Measurements from ENCODE around the gene SNCAIP.

SNCAIP gene

DNA sequence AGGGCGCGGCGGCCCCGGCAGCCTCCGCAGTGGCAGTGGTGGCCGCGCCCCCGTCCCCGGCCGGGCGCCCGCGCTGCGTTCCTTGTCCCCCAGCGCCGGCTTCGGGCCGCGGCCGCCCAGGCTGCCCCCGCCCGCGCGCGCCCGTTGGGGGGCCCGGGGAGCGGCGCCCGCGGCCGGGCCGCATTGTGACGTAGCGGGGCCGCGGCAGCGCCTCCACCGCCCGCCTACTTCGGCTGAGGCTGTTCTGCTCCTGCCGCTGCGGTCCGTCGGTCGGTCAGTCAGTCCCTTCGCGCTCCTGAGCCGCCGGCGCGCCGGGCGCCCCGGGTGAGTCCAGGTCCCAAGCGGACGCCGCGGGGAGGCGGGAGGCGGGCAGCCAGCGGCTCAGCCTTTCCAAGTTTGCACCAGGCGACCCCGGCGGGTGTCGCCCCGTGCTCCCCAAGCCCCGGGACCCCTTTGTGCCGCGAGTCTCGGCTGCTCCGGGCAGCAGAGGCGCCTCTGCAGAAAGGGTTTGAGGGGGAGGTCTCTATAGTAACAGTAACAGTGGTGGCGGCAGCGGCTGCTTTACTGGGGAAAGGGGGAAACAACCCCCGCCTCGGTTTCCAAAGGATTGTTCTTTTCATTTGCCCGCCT lies at the start of gene SNCAIP:
SNCAIP (plus strand) TSS at position 277 of the 630 bp plus-strand sequence. CDS start 78,898 bp downstream, outside the sequence.
- Histone ChIP-seq H4K20me1 (ENCODE audit: insufficient read depth, low read length) (no peaks in the 10 kb centered on the region), H3K9me3 (ENCODE audit: low read length) (no peaks in the 10 kb centered on the region), H3K9me2 (ENCODE audit: low read depth, low read length) (no peaks in the 10 kb centered on the region), H3K27ac (ENCODE audit: low read depth, low read length, poor library complexity, severe bottlenecking) (no peak within 1 kb of the TSS), H3K36me3 (ENCODE audit: insufficient read depth, low read length) (no peaks in the 10 kb centered on the region), H3F3A (ENCODE audit: insufficient read depth, low read length) (no peaks in the 10 kb centered on the region), H3K4me2 (ENCODE audit: low read length) (no peak within 1 kb of the TSS), H3K4me1 (ENCODE audit: insufficient read depth, low read length, severe bottlenecking) (peaks cover 13% of the 10 kb centered on the region), H2AFZ (ENCODE audit: low read length) (no peak within 1 kb of the TSS), H3K27me3 (ENCODE audit: insufficient read depth, low read length) (no peaks in the 10 kb centered on the region), H3K9ac (ENCODE audit: low read length) (no peak within 1 kb of the TSS), H3K4me3 (ENCODE audit: low read depth, low read length, poor library complexity, severe bottlenecking) (no peak within 1 kb of the TSS), H3K79me2 (ENCODE audit: insufficient read depth, low read length) (no peaks in the 10 kb centered on the region)
- TF ChIP-seq, protein P1, sequence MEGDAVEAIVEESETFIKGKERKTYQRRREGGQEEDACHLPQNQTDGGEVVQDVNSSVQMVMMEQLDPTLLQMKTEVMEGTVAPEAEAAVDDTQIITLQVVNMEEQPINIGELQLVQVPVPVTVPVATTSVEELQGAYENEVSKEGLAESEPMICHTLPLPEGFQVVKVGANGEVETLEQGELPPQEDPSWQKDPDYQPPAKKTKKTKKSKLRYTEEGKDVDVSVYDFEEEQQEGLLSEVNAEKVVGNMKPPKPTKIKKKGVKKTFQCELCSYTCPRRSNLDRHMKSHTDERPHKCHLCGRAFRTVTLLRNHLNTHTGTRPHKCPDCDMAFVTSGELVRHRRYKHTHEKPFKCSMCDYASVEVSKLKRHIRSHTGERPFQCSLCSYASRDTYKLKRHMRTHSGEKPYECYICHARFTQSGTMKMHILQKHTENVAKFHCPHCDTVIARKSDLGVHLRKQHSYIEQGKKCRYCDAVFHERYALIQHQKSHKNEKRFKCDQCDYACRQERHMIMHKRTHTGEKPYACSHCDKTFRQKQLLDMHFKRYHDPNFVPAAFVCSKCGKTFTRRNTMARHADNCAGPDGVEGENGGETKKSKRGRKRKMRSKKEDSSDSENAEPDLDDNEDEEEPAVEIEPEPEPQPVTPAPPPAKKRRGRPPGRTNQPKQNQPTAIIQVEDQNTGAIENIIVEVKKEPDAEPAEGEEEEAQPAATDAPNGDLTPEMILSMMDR (IDR thresholded peaks at IDR 0.05; ENCODE audit: low read length) = no peak
- no peak for TF ChIP-seq EZH2 (IDR thresholded peaks at IDR 0.05; ENCODE audit: borderline replicate concordance, low read length)

GRCh38 chr5:122263352-122264030 lies 48.5 kb upstream of the SNCAIP start:
- H3K4me2 ChIP-seq (ENCODE audit: low read length) = no peak overlapping the region
- no peaks in the 10 kb centered on the region for H3K9me3 ChIP-seq (ENCODE audit: low read length)
- no peaks in the 10 kb centered on the region for H3K9me2 ChIP-seq (ENCODE audit: low read depth, low read length)
- no peak for TF ChIP-seq EZH2 (IDR thresholded peaks at IDR 0.05; ENCODE audit: borderline replicate concordance, low read length)
- TF ChIP-seq, protein P1 (IDR thresholded peaks at IDR 0.05; ENCODE audit: low read length) = no peak
- H3K36me3 ChIP-seq (ENCODE audit: insufficient read depth, low read length) = no peaks in the 10 kb centered on the region
- H3F3A ChIP-seq (ENCODE audit: insufficient read depth, low read length) = no peaks in the 10 kb centered on the region
- no peaks in the 10 kb centered on the region for H3K27me3 ChIP-seq (ENCODE audit: insufficient read depth, low read length)
- no peak overlapping the region for H3K27ac ChIP-seq (ENCODE audit: low read depth, low read length, poor library complexity, severe bottlenecking)
- no peaks in the 10 kb centered on the region for H3K4me1 ChIP-seq (ENCODE audit: insufficient read depth, low read length, severe bottlenecking)
- no peak overlapping the region for H3K9ac ChIP-seq (ENCODE audit: low read length)
- no peaks in the 10 kb centered on the region for H3K79me2 ChIP-seq (ENCODE audit: insufficient read depth, low read length)
- no peak overlapping the region for H2AFZ ChIP-seq (ENCODE audit: low read length)
- H4K20me1 ChIP-seq (ENCODE audit: insufficient read depth, low read length) = no peaks in the 10 kb centered on the region
- H3K4me3 ChIP-seq (ENCODE audit: low read depth, low read length, poor library complexity, severe bottlenecking) = no peak overlapping the region

DNA sequence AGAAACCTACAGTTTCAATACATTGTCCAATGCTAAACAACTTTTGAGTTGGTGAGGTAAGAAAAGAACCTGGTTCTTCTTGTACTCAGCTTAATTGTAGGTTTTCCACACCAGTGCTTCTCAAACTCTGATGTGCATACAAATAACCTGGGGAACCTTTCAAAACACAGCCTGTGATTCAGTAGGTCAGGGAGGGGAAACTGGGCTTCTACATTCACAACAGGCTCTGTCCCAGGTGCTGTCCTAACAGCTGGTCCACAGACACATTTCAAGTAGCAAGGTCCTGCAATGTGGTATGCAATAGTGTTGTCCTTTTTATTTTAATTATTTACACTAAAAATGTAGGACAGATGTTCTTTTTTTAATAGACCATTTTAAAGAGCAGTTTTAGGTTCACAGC lies 47.4 kb upstream of the SNCAIP start:
- H2AFZ ChIP-seq (ENCODE audit: low read length) = no peak overlapping the region
- H4K20me1 ChIP-seq (ENCODE audit: insufficient read depth, low read length) = no peaks in the 10 kb centered on the region
- no peak overlapping the region for H3K4me2 ChIP-seq (ENCODE audit: low read length)
- no peak overlapping the region for H3K27ac ChIP-seq (ENCODE audit: low read depth, low read length, poor library complexity, severe bottlenecking)
- H3K4me1 ChIP-seq (ENCODE audit: insufficient read depth, low read length, severe bottlenecking) = no peaks in the 10 kb centered on the region
- H3K27me3 ChIP-seq (ENCODE audit: insufficient read depth, low read length) = no peaks in the 10 kb centered on the region
- no peak overlapping the region for H3K4me3 ChIP-seq (ENCODE audit: low read depth, low read length, poor library complexity, severe bottlenecking)
- no peaks in the 10 kb centered on the region for H3F3A ChIP-seq (ENCODE audit: insufficient read depth, low read length)
- H3K79me2 ChIP-seq (ENCODE audit: insufficient read depth, low read length) = no peaks in the 10 kb centered on the region
- H3K9me2 ChIP-seq (ENCODE audit: low read depth, low read length) = no peaks in the 10 kb centered on the region
- H3K36me3 ChIP-seq (ENCODE audit: insufficient read depth, low read length) = no peaks in the 10 kb centered on the region
- no peak for TF ChIP-seq EZH2 (IDR thresholded peaks at IDR 0.05; ENCODE audit: borderline replicate concordance, low read length)
- TF ChIP-seq, protein P1 (IDR thresholded peaks at IDR 0.05; ENCODE audit: low read length) = no peak
- H3K9ac ChIP-seq (ENCODE audit: low read length) = no peak overlapping the region
- no peaks in the 10 kb centered on the region for H3K9me3 ChIP-seq (ENCODE audit: low read length)

Data from OCI-LY1 (cell line).